HG03469 (cell line): Measurements from ENCODE around the gene C10orf143.

Source experiments
- ATAC-seq: cut with Tn5 transposase; IDR thresholded peaks from one replicate; pipeline ENCODE4 v1.9.1; 2021; ENCODE audit warnings: mild to moderate bottlenecking, moderate library complexity, moderate number of reproducible peaks; ENCODE audit not compliant: unreplicated experiment

The C10orf143 gene

DNA sequence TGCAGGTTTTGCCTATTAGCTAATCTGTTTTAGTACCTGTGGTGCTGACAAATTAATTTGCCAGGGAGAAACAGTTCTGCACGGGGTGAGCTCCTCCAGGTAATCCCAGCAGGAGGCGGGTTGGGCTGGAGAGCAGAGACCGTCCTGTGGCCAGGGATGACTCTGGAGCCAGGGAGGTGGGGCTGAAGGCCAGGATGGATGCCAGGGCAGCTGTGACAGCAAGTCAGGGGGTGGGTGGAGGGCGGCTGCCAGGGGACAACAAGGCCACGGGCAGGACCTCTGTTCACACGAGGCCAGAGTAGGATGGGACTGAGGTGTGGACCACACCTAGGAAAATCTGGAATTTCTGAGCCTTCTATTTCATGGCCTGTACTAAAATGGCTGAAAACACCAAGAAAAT, 48.9 kb downstream of the C10orf143 start:
- ATAC-seq = no peak

DNA sequence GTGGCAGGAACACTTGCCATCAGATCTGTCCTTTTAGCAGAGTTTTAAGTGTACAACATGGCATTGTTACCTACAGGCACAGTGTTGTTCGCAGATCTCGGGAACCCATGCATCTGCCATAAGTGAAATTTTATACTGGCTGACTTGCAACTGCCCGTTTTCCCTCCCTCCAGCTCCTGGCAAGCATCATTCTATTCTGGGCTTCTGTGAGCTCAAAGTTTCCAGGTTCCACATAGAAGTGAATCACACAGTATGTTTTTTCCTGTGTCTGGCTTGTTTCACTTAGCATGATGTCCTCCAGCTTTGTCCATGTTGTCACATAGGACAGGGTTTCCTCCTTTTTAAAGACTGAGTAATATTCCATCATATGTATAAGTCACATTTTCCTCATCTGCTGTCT, 56.6 kb downstream of the C10orf143 start:
- ATAC-seq = no peak

DNA sequence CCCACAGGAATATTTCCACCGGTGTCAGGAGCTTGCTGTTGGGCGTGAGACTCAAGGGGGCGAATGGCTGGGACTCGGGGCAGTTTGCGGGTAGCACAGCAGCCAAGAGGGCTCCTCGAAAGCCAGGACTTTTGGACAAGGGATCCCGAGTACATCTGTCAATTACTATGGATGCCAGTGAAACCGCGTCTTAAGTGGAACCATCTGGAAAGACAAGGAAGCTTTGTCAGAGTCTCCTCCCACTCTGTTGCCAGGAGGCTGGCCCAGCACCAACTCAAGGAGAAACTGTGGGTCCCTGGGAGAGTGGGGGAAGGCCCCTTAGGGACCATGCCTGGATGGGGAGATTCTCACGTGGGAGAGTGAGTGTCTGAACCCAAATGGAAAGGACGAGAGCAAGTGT, 57.1 kb downstream of the C10orf143 start:
- ATAC-seq = no peak

DNA sequence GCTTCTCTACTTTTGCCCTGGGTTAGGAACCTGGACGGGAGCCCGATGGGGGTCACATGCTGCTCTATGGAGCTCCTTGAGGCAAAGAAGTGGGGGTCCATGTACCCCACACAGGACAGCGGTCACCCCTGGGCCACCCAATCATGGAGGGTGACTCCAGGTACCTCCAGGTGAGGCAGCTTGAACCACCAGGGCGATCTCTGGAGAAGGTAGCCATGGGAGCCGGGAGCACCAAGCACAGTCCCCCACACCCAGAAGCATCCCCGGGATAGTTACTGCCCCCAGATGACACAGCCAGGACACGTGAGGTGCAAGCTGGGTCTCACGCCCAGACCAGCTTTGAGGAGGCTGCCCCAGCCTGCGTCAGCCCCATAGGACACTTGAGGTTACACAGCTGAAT, 58.4 kb downstream of the C10orf143 start:
- ATAC-seq = no peak

DNA sequence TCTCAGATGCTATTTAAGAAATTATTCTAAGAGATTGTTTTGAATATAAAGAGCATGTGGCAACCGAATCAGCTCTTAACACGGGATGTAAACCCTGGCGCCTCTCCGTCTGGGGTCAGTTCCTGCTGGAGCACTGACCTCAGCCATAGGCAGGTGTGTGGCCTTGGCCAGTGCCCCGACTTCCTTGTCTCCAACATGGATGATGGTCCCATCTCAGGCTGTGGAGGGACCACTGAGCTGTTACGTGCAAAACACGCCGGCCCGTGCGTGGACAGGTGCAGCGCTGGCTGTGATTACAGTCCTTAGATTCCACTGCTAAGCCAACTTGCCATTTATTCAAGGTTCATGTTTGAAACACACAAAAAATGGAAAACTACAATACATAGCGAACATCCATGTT, 59.9 kb downstream of the C10orf143 start:
- no peak for ATAC-seq

DNA sequence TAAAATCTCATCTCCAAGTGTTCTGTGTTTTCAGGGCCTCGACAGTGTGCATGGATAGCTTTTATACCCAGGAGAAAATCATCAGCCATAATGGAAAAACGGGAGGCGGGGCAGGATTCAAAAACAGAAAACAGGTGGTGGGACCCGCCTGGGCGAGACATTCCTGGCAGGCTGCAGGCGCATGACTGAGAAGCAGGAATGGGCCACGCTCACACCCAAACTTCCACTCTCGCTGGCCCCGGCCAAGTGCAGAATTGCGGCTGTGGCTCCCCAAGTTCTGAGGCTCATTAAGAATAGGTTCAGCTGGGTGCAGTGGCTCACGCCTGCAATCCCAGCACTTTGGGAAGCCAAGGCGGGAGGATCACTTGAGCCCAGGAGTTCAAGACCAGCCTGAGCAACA, 60.6 kb downstream of the C10orf143 start:
- ATAC-seq = no peak

DNA sequence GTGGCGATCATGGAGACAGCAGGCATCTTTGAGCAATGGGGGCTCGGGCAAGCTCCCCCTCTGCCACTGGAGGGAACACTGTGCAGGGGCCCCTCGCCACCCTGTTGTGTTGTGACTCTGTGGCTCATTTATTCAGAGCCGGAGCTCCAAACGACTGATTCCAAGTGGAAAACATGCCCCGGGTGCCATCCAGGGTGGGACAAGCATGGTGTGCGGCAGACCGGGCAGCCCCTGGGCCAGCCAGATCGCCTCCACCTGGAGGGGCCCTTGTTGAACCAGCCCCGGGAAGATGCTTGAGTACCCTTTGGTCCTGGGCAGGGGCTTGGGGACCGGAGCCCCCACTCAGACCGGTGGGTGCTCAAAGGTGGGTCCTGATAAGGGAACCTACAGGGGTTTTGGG, 61.4 kb downstream of the C10orf143 start:
- no peak for ATAC-seq

DNA sequence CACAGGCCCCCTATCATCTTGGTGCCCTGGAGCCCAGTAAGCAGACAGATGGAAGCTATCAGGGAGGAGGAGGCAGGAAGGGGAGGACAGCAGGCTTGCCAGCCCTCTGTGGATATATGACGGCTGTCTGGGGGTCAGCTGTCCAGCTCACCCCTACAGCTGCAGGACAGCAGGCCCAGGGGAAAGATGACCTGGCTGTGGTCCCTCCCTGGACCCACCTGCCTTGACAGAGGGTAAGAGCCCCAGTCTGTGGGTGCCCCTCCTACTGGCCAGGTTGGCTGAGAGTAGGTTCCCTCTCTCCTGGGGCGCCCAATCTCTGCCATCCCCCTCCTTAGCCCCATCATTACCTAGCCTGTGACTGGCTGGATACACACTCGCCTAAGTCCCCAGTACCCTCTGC, 62.5 kb downstream of the C10orf143 start:
- ATAC-seq = no peak

DNA sequence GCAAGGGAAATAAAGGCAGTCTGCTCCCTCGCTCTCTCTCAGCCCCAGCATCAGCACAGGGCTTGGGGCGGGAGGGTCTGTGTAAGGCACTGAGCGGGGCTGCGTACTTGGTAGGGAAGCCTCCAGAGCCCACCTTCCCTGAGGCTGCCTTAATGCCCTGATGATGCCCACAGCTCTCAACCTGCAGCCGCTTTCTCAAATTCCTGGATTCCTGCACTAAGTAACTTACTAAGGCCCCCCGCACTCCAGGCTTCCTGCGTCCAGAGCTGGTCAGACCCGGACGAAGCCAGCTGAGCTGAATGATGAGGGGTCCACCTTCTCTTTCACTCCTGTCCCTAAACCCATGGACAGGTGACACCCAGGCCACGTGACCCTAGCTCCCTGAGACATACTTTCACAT, 63.3 kb downstream of the C10orf143 start:
- ATAC-seq = no peak

DNA sequence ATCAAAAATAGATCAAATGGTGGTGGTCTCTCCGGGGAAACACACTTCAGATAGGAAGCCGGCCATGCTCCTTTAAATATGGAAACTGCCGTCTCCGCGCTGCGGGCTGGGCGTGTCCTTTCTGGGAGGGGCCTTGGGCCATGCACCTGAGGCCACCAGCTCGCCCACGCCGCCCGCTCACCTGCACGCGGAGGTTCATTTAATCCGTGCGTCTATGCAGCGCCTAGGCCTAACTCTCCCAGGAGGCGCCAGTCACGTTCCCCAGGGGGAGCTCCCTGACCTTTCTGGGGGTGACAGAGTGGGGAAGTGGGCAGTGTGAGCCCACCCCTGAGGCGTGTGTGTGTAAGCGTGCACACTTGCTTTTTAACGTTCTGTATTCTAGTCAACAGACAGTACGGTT, 64.0 kb downstream of the C10orf143 start:
- no peak for ATAC-seq

DNA sequence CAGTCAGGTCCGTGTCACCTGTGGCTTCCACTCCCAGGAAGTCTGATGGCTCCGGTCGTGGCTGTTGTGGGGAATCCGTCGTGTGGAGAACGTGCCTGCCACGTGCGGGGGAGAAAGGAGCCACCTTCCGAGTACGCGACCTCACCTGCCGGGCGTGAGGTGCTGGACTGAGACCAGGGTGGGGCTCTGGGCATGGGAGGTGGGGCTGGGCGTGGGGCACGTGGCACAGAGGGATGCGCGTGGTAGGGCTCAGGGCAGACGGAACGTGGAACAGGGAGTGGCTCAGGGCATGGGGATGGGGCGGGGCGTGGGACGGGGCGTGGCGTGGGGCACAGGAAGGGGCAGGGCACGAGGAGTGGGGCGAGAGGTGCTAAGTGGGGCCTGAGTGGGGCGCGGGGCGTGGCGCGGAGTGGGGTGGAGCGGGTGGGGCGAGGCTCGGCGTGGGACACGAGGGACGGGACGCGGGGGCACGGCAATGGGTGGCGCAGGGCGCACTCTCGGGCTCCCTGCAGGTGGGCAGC, 64.8 kb downstream of the C10orf143 start:
- no peak for ATAC-seq

DNA sequence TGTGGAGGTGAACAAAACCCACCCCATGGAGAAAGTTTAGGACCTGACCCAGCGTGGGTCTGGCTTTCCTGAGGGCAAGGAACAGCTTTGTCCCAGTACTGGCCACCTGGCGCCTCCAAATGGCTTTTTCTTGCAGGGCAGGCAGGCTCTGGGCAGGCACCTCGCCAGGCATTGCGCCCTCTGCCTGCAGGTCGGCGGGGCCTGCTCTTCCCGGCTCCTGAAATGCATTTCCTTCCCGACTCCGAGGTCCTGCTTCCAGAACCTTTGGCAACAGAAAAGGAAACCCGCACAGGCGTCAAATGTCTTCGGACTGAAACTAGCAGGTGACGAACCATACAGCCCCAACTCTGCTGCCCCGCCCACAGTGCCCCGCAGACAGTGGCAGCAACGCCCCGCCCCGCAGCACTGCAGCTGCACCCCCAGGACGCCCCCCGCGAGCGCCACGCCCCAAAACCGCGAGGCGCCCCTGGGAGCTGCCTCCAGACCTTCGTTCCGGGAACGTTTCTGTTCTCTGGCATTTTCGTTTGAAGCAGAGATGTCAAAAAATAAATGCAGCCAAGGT, 65.5 kb downstream of the C10orf143 start:
- ATAC-seq = no peak

DNA sequence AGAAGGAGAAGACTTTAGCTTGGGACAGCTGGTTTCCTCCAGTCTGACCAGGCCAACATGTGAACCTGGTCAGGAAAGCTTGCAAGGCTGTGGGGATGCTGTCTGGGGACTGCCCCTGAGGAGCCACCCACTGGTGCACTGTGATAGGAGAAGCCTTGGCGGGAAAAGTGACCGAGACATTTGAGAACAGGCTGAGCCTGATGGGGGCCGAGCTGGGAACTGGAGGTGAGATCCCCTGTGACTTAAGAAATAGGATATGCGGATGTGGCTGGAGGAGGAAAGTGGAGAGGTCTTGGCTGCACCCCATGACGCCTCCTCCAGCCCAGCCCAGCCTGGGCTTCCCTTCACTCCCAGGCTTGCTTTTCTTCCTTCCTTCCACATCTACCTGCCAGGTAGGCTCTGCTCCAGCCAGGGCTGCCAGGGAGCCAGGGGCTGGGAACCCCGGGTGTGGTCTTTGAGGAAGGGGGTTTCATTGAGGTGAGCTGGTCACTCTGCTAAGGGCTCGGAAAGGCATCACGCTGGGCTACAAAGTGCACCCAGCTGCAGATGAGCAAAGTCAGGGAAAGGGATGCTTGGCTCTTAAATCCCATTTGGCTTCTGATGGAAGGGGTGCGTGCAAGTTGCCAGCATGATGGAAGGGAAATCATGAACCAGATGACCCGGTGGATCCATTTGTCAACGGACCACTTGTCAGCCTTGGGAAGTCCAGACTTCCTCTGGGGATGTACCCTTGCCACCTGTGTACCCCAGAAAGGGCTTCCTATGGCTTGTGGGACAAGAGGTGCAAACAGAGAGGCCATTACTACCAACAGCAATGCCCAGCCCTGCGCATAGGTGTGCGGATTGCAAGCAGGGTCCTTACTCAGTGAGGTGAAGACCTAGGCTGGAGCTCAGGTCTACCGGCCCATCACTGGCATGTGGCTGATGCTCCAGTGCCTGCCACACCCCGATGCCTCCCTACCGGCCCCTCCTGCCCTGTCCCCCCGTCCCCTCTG, 66.3 kb downstream of the C10orf143 start:
- no peak for ATAC-seq

DNA sequence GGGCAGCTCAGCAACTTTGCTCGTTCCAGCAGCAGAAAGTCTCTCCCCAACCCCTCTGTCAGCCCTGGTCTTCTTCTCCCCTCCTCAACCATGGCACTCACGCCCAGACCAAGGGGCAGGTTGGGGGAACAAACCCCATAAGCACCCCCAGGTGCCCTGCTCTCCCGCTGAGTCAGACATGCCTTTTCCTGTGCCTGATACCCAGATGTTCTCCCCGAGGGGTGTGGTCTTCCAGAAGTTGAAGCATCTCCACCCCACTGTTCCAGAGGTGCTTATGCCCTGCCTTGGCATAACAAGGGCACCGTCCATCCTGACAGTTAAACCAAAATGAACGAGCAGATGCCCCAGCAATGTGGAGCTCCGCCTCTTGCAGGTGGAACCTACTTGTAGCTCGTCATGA, 67.1 kb downstream of the C10orf143 start:
- no peak for ATAC-seq

DNA sequence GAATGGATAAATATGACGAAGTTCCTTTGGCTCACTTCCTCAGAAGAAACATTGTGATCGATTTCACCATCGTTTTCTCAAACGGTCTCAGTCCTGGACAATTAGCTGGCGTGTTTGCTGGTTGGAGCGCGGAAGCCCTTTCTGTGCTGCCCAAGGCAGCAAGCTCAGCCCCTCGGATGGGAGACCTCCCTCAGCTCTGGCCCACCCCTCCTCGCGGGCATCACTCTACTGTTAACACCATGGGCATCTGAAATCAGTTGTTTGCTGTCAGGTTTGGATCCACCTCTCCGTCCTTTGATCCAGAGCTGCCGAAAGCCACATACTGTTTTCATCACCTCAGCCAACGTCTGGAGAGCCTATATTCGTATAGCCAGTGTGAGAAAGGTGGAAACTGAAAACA, 68.2 kb downstream of the C10orf143 start:
- no peak for ATAC-seq

DNA sequence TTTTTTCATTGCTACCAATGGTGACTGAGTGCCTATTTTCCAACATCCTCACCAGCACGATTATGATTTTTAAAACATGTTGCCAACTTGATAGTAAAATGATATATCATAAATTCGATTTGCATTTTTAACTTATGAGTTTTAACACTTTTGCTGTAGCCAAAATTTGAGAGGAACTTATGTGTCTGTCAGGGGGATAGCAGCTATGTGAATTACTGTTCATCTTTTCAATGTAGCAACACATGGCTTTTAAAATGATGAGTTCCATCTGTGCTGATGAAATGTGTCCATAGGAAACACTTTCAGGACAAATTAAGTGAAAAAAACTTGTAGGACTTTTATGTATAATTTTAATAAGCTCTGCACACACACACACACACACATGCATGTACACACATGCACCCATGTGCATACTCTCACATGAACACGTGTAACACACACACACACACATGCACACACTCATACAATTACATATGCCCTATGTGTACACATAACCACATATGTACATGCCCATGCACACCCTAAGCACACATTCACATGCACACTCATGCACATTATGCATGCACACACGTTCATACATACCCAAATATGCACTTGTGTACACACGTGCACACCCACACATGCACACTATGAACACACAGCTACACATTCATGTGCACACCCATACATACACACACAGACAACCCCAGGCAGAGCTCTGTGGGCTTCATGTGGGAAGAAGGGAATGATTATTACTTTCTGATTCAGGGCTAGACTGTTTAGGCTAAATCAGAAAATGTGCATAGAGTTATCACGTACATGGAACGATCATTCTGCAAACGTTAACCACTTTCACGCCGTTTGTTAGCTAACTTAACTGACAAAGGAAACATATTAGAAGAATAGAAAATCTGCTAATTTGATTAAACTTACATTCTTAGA, 68.9 kb downstream of the C10orf143 start:
- no peak for ATAC-seq

DNA sequence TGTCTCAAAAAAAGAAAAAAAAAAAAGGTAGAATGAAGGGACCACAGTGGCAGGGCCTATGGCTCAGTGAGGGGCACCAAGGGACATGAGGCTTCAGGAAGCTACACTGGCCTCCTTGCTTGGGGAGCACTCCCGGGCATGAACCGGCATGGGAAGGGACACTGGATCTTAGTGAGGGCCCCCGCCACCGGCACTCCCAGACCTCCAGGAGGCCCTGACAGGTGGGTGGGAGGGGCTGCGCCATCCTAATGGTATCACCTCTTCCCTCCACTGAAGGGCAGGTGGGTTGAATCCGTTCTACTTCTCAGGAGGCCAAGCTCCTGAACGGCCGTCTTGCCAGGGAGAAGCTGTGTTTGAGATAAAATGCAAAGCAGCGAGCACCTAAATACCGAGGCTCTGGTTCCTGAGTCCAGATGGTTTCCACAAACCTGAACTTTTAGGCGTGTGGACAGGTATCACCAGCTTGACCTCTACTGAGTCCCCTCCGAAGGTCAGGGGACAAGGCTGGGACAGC, 69.8 kb downstream of the C10orf143 start:
- ATAC-seq = no peak

DNA sequence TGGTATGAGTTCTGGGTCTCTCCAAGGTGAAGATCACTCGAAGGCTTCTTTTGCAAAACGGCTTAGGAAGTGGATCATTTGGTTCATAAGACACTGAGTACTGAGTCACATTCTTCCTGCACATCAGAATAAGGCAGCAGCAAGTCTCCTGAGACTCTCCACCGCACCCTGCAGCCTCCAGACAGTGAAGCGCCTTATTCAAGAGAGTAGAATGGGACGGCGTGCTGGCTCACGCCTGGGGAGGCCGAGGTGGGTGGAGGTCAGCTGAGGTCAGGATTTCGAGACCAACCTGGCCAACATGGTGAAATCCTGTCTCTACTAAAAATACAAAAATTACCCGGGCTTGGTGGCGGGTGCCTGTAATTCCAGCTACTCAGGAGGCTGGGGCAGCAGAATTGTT, 70.3 kb downstream of the C10orf143 start:
- ATAC-seq = no peak

DNA sequence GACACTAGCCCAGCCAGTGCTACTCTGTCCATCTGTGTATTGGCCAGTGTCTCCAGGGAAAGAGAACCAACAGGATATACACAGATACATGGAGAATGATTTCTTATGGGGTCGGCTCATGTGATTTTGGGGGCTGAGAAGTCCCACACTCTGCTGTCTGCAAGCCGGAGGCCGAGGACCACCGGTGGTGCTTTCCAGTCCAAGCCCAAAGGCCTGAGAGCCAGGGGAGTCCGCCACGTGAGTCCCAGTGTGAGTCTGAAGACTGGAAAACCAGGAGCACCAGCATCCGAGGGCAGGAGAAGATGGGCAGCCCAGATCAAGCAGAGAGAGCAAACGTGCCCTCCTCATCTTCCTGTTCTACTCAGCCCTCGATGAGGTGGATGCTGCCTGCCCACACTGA, 71.5 kb downstream of the C10orf143 start:
- ATAC-seq = no peak

DNA sequence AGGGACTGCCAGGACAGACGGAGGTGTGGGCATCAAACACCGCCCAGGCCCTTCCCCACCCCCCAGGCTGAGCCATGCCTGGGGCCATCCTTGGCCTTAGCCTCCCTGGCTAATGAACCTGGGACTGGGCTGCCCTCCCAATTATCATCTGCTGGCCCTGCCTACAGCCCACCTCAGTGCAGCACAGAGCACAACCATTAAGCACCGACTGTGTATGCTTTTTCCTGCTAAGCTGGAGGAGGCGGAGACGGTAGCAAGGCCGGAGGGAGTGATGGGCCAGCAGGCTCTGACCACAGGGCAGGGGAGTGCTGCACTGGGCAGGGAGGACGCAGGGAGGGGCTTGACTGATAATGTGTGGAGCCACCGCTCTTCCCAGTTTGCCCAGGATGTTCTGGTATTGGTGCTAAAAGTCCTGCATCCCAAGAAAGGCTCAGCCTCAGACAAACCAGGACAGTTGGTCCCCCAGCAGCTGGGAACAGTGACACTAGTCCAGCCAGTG, 72.0 kb downstream of the C10orf143 start:
- no peak for ATAC-seq
